Purkinje cell (primary cell): Measurements from ENCODE around the gene ZNF2. TPM values are rescaled to one million over a fixed set of nuclear protein-coding genes. Genes with fewer than 3 reads are reported as not detected.

Experiments used
- polyA plus RNA-seq: library from polyadenylated mRNA; unstranded; fragments of >200 nt; fragmentation: Nextera tagmentation; gene quantifications from 2 replicates; pipeline ENCODE4 v1.2.1, GENCODE V29; 2014

ZNF2 gene
- polyA plus RNA-seq, result 2.8 and 3.2 TPM in 2 replicates

GRCh38 chr2:95165371-95166064, at the start of gene ZNF2:
ZNF2 (plus strand) TSS chr2:95165809; CDS start chr2:95176227, 10,418 bp downstream.

GRCh38 chr2:95121407-95122196, 44.0 kb upstream of the ZNF2 start, which contains the start of gene MRPS5:
MRPS5 (minus strand) TSS chr2:95121808; CDS start chr2:95121791, 17 bp downstream.

DNA sequence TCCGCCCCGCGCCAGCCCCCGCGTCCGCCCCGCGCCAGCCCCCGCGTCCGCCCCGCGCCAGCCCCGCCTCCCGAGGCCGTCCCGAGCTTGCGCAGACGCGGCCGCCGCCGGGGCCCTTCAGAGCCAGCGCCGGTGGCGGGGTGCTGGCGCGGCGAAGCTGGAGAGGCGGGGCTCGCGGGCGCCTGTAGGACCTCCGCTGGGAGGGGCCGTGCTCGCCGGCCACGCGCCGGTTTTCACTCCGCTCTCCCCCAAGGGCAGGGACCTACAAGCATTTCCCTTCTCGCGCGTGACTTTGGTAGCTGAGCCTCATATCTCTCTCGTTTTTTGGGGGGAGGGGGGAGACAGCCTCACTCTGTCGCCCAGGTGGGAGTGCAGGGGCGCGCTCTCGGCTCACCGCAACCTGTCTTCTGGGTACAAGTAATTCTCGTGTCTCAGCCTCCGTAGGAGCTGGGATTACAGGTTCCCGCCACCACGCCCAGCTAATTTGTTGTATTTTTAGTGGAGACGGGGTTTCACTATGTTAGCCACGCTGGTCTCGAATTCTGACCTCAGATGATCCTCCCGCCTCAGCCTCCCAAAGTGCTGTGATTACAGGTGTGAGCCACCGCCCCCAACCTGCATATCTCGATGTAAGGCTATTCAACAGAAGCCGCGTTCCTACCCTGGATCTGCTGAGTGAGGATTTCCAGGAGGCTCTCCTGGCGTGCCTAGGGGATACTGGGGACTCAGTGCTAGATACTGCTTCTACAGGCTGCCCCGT, 5.7 kb upstream of the ZNF2 start, which contains the start of gene ZNF514:
Gene ZNF514 (minus strand): TSS at position 159 of the 760 bp plus-strand sequence. CDS start 6,595 bp downstream, outside the sequence.

DNA sequence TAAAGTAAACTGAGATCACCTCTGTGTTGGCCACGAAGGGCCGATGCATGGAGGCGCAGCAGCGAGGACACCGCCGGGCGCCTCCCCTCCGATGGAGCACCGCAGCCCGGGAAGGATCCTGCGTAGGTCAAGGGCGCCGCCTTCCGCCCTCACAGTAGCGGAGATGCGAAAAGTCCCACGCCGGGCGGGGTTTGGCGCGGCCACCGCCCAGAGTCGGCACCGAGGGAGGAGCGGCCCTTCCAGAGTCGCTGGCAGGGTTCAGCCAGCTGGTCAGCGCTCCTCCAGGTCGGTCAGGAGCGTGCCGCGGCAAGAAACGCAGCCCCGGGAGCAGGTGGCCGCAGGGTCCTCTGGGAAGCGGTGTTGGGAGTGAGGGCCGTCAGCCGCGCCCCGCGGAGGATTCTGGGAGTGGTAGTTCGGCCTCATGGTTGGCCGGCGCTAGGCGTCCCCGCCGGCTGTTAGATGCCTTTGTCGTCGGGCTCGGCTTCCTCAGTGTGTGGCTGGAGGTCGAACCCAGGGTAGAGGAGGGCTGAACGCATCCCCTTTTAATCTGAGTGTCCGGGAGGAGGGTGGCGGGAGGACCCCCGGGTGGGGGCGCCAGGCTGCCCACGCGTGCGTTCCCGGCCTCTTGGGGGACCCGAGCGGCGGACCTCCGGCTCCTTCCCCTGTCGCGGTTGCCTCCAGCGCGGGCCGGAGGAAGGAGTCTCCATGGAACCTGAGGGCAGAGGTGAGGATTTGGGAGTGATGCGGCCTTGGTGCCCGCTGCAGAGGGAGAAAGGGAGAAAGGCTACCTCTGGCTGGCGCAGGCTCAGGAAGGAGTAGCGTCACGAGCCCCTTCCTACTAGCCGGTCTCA, 41.7 kb downstream of the ZNF2 start, which contains the start of gene ZNF892:
Gene ZNF892 (plus strand): TSS at position 411 of the 851 bp plus-strand sequence. CDS start 295 bp downstream, at position 706.

Other genes starting within 250 kb of the ZNF2 start
- 60.2 and 73.7 TPM in 2 replicates for gene MAL, start 140.1 kb upstream of the ZNF2 start, polyA plus RNA-seq
- 48.6 and 55.4 TPM in 2 replicates for gene MRPS5, start 44.0 kb upstream of the ZNF2 start, polyA plus RNA-seq
- gene ZNF514, start 6.0 kb upstream of the ZNF2 start, polyA plus RNA-seq, result 4.2 and 5.9 TPM in 2 replicates
- 1.2 and 2.1 TPM in 2 replicates for gene ZNF892, start 41.7 kb downstream of the ZNF2 start, polyA plus RNA-seq
- gene PROM2, start 108.6 kb downstream of the ZNF2 start, polyA plus RNA-seq, result not detected in 2 replicates
- 4.2 TPM in 1 of 2 replicates, not detected in the other for gene KCNIP3, start 131.5 kb downstream of the ZNF2 start, polyA plus RNA-seq
- gene FAHD2A, start 236.9 kb downstream of the ZNF2 start, polyA plus RNA-seq, result 4.8 and 6.2 TPM in 2 replicates